SJSA1 (cell line): ENCODE measurements around the gene RNF31. TPM values are rescaled to one million over a fixed set of nuclear protein-coding genes. Genes with fewer than 3 reads are reported as not detected.

Experiments
- DNase-seq, 2 experiments: peaks; one replicate each; pipeline ENCODE4 v3.0.0-alpha.2; 2015 to 2020; ENCODE audit warnings: low spot score in 2 of 2, low read depth in 1 of 2
- H3K27ac ChIP-seq: fragments of 250-450 bp; sonication (Bioruptor Pico); 2 replicates; pipeline ENCODE4 v1.5.1; 2020; ENCODE audit warnings: mild to moderate bottlenecking, moderate library complexity
- H3K27me3 ChIP-seq: fragments of 250-450 bp; sonication (Bioruptor Pico); replicated peaks from 2 replicates; pipeline ENCODE4 v1.5.1; 2020; ENCODE audit warnings: mild to moderate bottlenecking, moderate library complexity
- H3K36me3 ChIP-seq: fragments of 250-450 bp; sonication (Bioruptor Pico); 2 replicates; pipeline ENCODE4 v1.5.1; 2020; ENCODE audit warnings: mild to moderate bottlenecking
- H3K4me1 ChIP-seq: fragments of 250-450 bp; sonication (Bioruptor Pico); replicated peaks from 2 replicates; pipeline ENCODE4 v1.6.1; 2021; ENCODE audit warnings: mild to moderate bottlenecking
- H3K4me3 ChIP-seq: fragments of 250-450 bp; sonication (Bioruptor Pico); 2 replicates; pipeline ENCODE4 v1.5.1; 2020; ENCODE audit warnings: mild to moderate bottlenecking
- H3K9me3 ChIP-seq: fragments of 250-450 bp; sonication (Bioruptor Pico); replicated peaks from 2 replicates; pipeline ENCODE4 v1.5.1; 2020; ENCODE audit warnings: mild to moderate bottlenecking
- total RNA-seq: library from RNA; depleted of rRNA; stranded (reverse); fragments of >200 nt; shearing (Covaris generic); gene quantifications from 2 replicates; pipeline ENCODE4 v1.2.3, GENCODE V29; 2014

The RNF31 gene
- total RNA-seq, 1 experiment from 2014 or later = 40.3 TPM

DNA sequence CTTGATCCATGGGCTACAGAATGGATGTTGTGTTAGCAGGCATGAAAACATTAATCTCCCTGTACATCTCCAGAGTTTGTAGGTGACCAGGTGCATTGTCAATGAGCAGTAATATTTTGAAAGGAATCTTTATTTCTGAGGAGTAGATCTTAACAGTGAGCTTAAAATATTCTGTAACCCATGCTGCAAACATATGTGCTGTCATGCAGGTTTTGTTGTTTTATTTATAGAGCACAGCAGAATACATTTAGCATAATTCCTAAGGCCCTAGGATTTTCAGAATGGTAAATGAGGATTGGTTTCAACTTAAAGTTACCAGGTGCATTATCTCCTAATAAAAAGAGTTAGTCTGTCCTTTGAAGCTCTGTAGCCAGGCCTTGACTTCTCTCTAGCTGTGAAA is 20.4 kb upstream of the RNF31 start:
- no peak for DNase-seq

DNA sequence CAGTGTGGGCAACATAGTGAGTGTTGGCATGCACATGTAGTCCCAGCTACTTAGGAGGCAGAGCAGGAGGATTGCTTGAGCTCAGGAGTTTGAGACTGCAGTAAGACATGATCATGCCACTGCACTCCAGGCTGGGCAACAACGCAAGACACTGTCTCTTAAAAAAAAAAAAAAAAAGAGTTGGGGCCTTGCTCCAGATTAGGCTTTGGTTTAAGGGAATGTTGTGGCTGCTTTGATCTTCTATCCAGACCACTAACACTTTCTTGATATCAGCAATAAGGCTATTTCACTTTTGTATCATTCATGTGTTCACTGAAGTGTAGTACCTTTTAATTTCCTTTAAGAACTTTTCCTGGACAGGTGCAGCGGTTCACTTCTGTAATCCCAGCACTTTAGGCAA is 19.6 kb upstream of the RNF31 start:
- Histone ChIP-seq H3K27me3 (no peaks in the 10 kb centered on the region), H3K4me1 (no peaks in the 10 kb centered on the region), H3K9me3 (no peaks in the 10 kb centered on the region), H3K4me3 (no peak overlapping the region), H3K27ac (no peak overlapping the region), H3K36me3 (no peaks in the 10 kb centered on the region)
- no peak for DNase-seq

More for the DNA sequence above, 20.4 kb upstream of the RNF31 start:
- Histone ChIP-seq H3K4me3 (no peak overlapping the region), H3K36me3 (no peaks in the 10 kb centered on the region; the same call in 1 of the 2 replicates), H3K4me1 (no peaks in the 10 kb centered on the region), H3K27ac (no peak overlapping the region), H3K27me3 (no peaks in the 10 kb centered on the region), H3K9me3 (no peaks in the 10 kb centered on the region)

DNA sequence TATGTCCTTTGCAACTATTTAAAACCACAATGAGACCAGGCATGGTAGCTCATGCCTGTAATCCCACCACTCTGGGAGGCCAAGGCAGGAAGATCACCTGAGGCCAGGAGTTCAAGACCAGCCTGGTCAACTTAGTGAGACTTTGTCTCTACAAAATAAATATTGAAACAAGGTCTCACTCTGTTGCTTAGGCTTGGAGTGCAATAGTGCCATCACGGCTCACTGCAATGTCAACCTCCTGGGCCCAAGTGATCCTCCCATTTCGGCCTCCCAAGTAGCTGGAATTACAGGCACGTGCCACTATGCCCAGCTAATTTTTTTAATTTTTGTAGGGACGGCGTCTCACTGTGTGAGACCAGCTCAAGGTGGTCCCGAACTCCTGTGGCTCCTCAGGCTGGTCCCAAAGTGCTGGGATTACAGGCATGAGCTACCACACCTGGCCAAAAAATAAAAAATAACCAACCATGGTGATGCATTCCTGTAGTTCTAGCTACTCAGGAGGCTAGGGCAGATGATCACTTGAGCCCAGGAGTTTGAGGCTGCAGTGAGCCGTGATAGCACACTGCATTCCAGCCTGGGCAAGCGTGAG is 17.8 kb upstream of the RNF31 start:
- no peak for DNase-seq
- no peaks in the 10 kb centered on the region for H3K27me3 ChIP-seq
- H3K9me3 ChIP-seq = no peaks in the 10 kb centered on the region
- H3K27ac ChIP-seq = no peak overlapping the region
- no peak overlapping the region for H3K4me3 ChIP-seq
- no peaks in the 10 kb centered on the region for H3K36me3 ChIP-seq
- no peaks in the 10 kb centered on the region for H3K4me1 ChIP-seq

DNA sequence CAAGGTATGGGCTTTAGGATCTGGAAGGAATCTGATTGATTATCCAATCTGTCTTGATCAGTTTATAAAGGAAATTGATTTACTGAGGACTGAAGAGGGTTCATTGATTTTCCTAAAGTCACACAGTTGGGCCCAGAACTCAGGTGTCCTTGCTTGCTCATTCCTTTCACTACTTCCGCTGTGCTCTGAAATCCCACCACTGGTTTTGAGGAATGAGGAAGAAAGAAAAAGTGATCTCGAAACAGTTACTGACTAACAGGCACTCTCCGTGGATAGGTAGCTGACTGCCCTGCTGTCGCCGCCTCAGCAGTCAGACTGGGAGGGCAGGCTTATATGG is 16.9 kb upstream of the RNF31 start, which contains the start of gene FITM1:
TSS of gene FITM1 (plus strand) at position 280 of the 337 bp plus-strand sequence. CDS start 905 bp downstream, outside the sequence.
- Histone ChIP-seq H3K4me3 (no peak within 1 kb of the TSS), H3K9me3 (no peaks in the 10 kb centered on the region), H3K36me3 (no peaks in the 10 kb centered on the region), H3K27me3 (no peaks in the 10 kb centered on the region), H3K27ac (no peak within 1 kb of the TSS), H3K4me1 (peaks cover 1% of the 10 kb centered on the region)
- no peak for DNase-seq

DNA sequence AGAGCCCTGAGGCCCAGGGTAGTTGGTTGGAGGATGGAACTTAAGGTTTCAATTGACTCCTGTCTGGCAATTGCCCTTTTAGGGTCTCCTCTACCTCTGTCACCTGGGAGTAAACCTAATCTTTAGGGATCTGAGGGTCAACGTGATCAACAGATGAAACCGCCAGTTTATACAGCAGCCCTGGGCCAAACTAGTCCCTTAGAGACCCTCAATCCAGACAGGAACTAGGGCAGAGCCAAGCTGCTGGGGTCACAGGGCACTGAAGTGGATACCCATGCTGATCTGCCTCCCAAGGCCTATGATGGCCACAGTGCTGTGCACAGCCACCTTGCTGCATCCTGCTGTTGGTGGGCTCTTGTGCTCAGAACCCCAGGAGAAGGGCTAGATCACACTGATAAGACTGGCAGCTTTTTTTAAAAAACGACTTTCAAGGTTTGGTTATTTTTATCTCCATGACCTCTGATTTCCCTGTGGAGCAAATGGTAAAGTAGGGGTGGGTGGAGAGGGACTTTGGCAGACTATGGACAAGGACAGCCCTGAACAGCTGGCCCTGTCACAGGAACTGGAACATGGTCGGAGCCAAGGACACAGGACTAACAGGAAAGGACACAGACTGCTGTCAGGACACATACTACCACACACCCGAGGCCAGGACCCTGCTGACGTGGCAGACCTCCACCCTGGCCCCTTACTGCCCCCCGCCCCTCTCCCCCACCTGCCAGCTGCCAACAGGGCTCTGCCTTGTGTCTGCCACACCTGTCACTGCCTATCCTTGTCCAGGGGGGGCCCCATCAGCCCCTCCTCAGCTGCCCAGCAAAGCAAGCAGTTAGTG is 16.4 kb upstream of the RNF31 start:
- Histone ChIP-seq H3K36me3 (no peaks in the 10 kb centered on the region), H3K4me3 (no peak overlapping the region), H3K27ac (no peak overlapping the region), H3K4me1 (peaks cover 5% of the 10 kb centered on the region), H3K9me3 (no peaks in the 10 kb centered on the region), H3K27me3 (no peaks in the 10 kb centered on the region)
- no peak for DNase-seq

DNA sequence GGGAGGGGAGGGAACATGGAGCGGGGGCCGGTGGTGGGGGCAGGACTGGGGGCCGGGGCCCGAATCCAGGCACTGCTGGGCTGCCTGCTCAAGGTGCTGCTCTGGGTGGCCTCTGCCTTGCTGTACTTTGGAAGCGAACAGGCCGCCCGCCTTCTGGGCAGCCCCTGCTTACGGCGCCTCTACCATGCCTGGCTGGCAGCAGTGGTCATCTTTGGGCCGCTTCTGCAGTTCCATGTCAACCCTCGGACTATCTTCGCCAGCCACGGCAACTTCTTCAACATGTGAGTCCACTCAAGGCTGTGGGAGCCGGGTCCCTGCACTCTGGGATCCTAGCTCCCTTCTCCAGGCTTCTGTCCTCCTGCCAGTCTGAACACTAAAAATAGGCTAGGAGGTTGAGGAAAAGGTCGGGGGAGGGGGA is 15.7 kb upstream of the RNF31 start:
- no peak for DNase-seq
- no peak overlapping the region for H3K4me3 ChIP-seq
- peaks cover 5% of the 10 kb centered on the region for H3K36me3 ChIP-seq
- peaks cover 7% of the 10 kb centered on the region for H3K4me1 ChIP-seq
- H3K27ac ChIP-seq = no peak overlapping the region
- H3K9me3 ChIP-seq = no peaks in the 10 kb centered on the region; the same call in 1 of the 2 replicates
- no peaks in the 10 kb centered on the region for H3K27me3 ChIP-seq

- Histone ChIP-seq H3K4me1 (peaks cover 13% of the 10 kb centered on the region), H3K27me3 (no peaks in the 10 kb centered on the region), H3K36me3 (peaks cover 12% of the 10 kb centered on the region), H3K4me3 (no peak overlapping the region), H3K9me3 (no peaks in the 10 kb centered on the region; the same call in 1 of the 2 replicates), H3K27ac (no peak overlapping the region)
- DNase-seq = no peak
Observed at GRCh38 chr14:24132061-24132685, 15.1 kb upstream of the RNF31 start.

GRCh38 chr14:24132976-24133375 is 14.3 kb upstream of the RNF31 start:
- Histone ChIP-seq H3K4me1 (peaks cover 13% of the 10 kb centered on the region), H3K27ac (no peak overlapping the region), H3K27me3 (no peaks in the 10 kb centered on the region), H3K36me3 (peaks cover 20% of the 10 kb centered on the region), H3K9me3 (no peaks in the 10 kb centered on the region; the same call in 1 of the 2 replicates), H3K4me3 (no peak overlapping the region)
- no peak for DNase-seq

DNA sequence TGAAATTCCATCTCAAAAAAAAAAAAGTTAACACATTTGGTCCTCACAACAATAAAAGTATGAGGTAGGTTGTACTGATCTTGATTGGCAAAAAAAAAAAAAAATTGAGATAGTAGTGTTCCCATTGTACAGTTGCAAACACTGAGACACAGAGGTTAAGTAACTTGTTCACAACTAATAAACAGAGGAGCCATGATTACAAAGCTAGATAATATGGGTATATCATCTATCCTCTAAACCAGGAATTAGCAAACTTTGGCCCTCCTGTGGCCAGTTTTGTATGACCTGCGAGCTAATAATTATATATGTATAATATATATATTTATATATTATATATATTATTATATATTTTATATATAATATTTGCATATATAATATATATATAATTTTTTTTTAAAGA is 13.6 kb upstream of the RNF31 start:
- Histone ChIP-seq H3K4me3 (no peak overlapping the region), H3K36me3 (peaks cover 27% of the 10 kb centered on the region), H3K27me3 (no peaks in the 10 kb centered on the region), H3K9me3 (no peaks in the 10 kb centered on the region; the same call in 1 of the 2 replicates), H3K4me1 (peaks cover 13% of the 10 kb centered on the region), H3K27ac (no peak overlapping the region)
- DNase-seq = no peak

- H3K4me3 ChIP-seq = peak overlapping the region; percentile 91
- no peaks in the 10 kb centered on the region; the same call in 1 of the 2 replicates for H3K9me3 ChIP-seq
- H3K27ac ChIP-seq = no peak overlapping the region
- H3K4me1 ChIP-seq = peaks cover 13% of the 10 kb centered on the region
- peaks cover 38% of the 10 kb centered on the region for H3K36me3 ChIP-seq
- H3K27me3 ChIP-seq = no peaks in the 10 kb centered on the region
- DNase-seq = no peak
Observed at GRCh38 chr14:24135584-24135833, 11.8 kb upstream of the RNF31 start.

- Histone ChIP-seq H3K4me1 (peaks cover 13% of the 10 kb centered on the region), H3K9me3 (no peaks in the 10 kb centered on the region; the same call in 1 of the 2 replicates), H3K36me3 (peaks cover 38% of the 10 kb centered on the region), H3K4me3 (peak within 1 kb of the TSS; percentile 91), H3K27me3 (no peaks in the 10 kb centered on the region), H3K27ac (peak within 1 kb of the TSS; percentile 66)
- peak; percentile 77 to 91 for DNase-seq
Observed at GRCh38 chr14:24135834-24136683, 11.2 kb upstream of the RNF31 start, which contains the start of gene PSME1. PSME1 (plus strand) TSS chr14:24136194; CDS start chr14:24136263, 69 bp downstream.

DNA sequence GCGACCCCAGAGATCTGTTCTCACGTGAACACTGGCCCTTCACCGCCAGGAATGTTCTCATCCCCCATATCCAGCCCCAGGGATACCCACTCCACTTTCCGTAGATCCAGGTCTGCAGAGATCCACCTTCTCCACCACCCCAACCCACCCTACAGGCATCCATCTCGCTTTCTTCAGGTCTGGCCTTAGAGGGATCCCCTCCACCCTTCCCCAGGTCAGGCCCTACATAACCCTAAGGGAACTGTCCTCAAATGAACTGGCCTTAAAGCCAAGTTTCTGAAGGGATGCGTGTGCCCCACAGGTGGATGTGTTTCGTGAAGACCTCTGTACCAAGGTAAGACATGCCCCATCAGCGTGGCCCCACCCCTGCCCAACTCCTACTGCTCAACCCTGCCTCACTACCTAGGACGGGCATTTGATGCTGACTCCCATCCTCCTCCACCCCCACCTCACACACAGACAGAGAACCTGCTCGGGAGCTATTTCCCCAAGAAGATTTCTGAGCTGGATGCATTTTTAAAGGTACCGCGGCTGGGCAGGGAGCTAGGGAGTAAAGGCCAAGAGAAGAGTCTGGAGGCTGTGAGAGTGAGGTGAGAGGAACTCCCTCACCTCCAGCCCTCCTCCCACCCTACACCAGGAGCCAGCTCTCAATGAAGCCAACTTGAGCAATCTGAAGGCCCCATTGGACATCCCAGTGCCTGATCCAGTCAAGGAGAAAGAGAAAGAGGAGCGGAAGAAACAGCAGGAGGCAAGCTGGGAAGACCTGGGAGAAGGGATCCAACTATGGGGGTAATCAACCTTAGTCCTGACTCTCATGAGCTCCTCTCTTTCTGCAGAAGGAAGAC is 10.4 kb upstream of the RNF31 start:
- Histone ChIP-seq H3K4me3 (peak overlapping the region; percentile 91), H3K36me3 (peaks cover 40% of the 10 kb centered on the region), H3K4me1 (peaks cover 16% of the 10 kb centered on the region), H3K27me3 (no peaks in the 10 kb centered on the region), H3K27ac (no peak overlapping the region; the same call in 1 of the 2 replicates), H3K9me3 (no peaks in the 10 kb centered on the region; the same call in 1 of the 2 replicates)
- DNase-seq = no peak
